Measurements from ENCODE around the gene TSFM. TPM values are rescaled to one million over a fixed set of nuclear protein-coding genes. Genes with fewer than 3 reads are reported as not detected.

Gene TSFM
- total RNA-seq, 1 experiment from 2014 or later = 58.5 TPM

DNA sequence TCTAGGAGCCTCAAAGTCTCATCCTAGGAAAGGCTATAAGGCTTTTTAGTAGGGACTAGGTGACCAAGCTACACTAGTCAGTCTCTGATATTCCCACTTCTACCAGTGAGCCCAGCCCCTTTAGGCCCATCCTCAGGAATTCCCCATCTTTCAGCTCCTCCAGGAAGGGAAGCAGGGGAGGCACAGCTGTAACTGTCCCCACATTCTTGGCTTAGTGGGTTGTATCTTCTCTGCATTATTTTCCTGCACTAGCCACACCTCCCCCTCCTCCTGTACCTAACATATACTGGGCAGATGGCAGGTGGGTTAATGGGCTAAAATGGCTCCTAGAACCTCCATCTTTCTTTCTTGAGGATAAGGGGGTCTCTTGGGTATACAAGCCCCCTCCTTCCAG is 15.3 kb upstream of the TSFM start:
- peaks cover 30% of the 10 kb centered on the region for H3K27me3 ChIP-seq (replicated peaks; ENCODE audit: insufficient read depth, low read depth, low read length, poor library complexity)
- intact Hi-C loops (cut with micrococcal nuclease; ENCODE audit: unreplicated experiment) = no loop called here

GRCh38 chr12:57767876-57768275 is 14.7 kb upstream of the TSFM start:
- POLR2A ChIA-PET (ENCODE audit: low non-redundant PET) = no interaction called here
- Histone ChIP-seq H3K27me3 (replicated peaks; ENCODE audit: insufficient read depth, low read depth, low read length, poor library complexity) (peaks cover 30% of the 10 kb centered on the region), H3K27ac (ENCODE audit: low read depth, low read length, poor library complexity, severe bottlenecking) (no peak overlapping the region), H3K4me1 (ENCODE audit: insufficient read depth, low read length, poor library complexity, severe bottlenecking) (peaks cover 31% of the 10 kb centered on the region), H3K36me3 (ENCODE audit: insufficient read depth, low read length, poor library complexity, severe bottlenecking) (peaks cover 6% of the 10 kb centered on the region), H3K4me3 (ENCODE audit: low read depth, low read length, poor library complexity, severe bottlenecking) (no peak overlapping the region), H3K9me3 (ENCODE audit: low read depth, low read length, poor library complexity, severe bottlenecking) (no peaks in the 10 kb centered on the region)
- DNase-seq (ENCODE audit: low spot score) = no peak
- intact Hi-C loops (cut with micrococcal nuclease; ENCODE audit: unreplicated experiment) = no loop called here
- BruUV-seq (replicated peaks) = no TSS peak
- CTCF ChIA-PET = interaction anchor here (0.9 kb wide), 1 partner anchor 11 kb away, joined by 3 read pairs; no protein-coding TSS in a partner anchor
- TF ChIP-seq, protein P1, sequence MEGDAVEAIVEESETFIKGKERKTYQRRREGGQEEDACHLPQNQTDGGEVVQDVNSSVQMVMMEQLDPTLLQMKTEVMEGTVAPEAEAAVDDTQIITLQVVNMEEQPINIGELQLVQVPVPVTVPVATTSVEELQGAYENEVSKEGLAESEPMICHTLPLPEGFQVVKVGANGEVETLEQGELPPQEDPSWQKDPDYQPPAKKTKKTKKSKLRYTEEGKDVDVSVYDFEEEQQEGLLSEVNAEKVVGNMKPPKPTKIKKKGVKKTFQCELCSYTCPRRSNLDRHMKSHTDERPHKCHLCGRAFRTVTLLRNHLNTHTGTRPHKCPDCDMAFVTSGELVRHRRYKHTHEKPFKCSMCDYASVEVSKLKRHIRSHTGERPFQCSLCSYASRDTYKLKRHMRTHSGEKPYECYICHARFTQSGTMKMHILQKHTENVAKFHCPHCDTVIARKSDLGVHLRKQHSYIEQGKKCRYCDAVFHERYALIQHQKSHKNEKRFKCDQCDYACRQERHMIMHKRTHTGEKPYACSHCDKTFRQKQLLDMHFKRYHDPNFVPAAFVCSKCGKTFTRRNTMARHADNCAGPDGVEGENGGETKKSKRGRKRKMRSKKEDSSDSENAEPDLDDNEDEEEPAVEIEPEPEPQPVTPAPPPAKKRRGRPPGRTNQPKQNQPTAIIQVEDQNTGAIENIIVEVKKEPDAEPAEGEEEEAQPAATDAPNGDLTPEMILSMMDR (conservative IDR thresholded peaks at IDR 0.05; ENCODE audit: low read depth, low read length) = no peak
- TF ChIP-seq EZH2 (IDR thresholded peaks at IDR 0.05; ENCODE audit: borderline replicate concordance, low read depth, low read length, poor library complexity, severe bottlenecking) = no peak

More for the DNA sequence above, 15.3 kb upstream of the TSFM start:
- TF ChIP-seq EZH2 (IDR thresholded peaks at IDR 0.05; ENCODE audit: borderline replicate concordance, low read depth, low read length, poor library complexity, severe bottlenecking) = no peak
- TF ChIP-seq, protein P1 (conservative IDR thresholded peaks at IDR 0.05; ENCODE audit: low read depth, low read length) = no peak
- Histone ChIP-seq H3K4me3 (ENCODE audit: low read depth, low read length, poor library complexity, severe bottlenecking) (no peak overlapping the region), H3K36me3 (ENCODE audit: insufficient read depth, low read length, poor library complexity, severe bottlenecking) (peaks cover 6% of the 10 kb centered on the region), H3K27ac (ENCODE audit: low read depth, low read length, poor library complexity, severe bottlenecking) (no peak overlapping the region), H3K4me1 (ENCODE audit: insufficient read depth, low read length, poor library complexity, severe bottlenecking) (peaks cover 31% of the 10 kb centered on the region), H3K9me3 (ENCODE audit: low read depth, low read length, poor library complexity, severe bottlenecking) (no peaks in the 10 kb centered on the region)
- POLR2A ChIA-PET (ENCODE audit: low non-redundant PET) = interaction anchor here (0.5 kb wide), 1 partner anchor 8 kb away, joined by 8 read pairs; no protein-coding TSS in a partner anchor
- BruUV-seq (replicated peaks) = no TSS peak
- CTCF ChIA-PET = interaction anchor here (0.9 to 2.2 kb wide), 2 partner anchors 11 kb away, joined by 3 to 10 read pairs; no protein-coding TSS in a partner anchor
- no peak for DNase-seq (ENCODE audit: low spot score)

- Histone ChIP-seq H3K9me3 (ENCODE audit: low read depth, low read length, poor library complexity, severe bottlenecking) (no peaks in the 10 kb centered on the region), H3K4me3 (ENCODE audit: low read depth, low read length, poor library complexity, severe bottlenecking) (no peak overlapping the region), H3K4me1 (ENCODE audit: insufficient read depth, low read length, poor library complexity, severe bottlenecking) (peaks cover 36% of the 10 kb centered on the region), H3K36me3 (ENCODE audit: insufficient read depth, low read length, poor library complexity, severe bottlenecking) (peaks cover 6% of the 10 kb centered on the region), H3K27me3 (replicated peaks; ENCODE audit: insufficient read depth, low read depth, low read length, poor library complexity) (peaks cover 21% of the 10 kb centered on the region), H3K27ac (ENCODE audit: low read depth, low read length, poor library complexity, severe bottlenecking) (no peak overlapping the region)
- POLR2A ChIA-PET (ENCODE audit: low non-redundant PET) = no interaction called here
- intact Hi-C loops (cut with micrococcal nuclease; ENCODE audit: unreplicated experiment) = no loop called here
- no peak for DNase-seq (ENCODE audit: low spot score)
- TF ChIP-seq EZH2 (IDR thresholded peaks at IDR 0.05; ENCODE audit: borderline replicate concordance, low read depth, low read length, poor library complexity, severe bottlenecking) = no peak
- TF ChIP-seq, protein P1 (conservative IDR thresholded peaks at IDR 0.05; ENCODE audit: low read depth, low read length) = no peak
- no TSS peak for BruUV-seq (replicated peaks)
- CTCF ChIA-PET = no interaction called here
Measured at GRCh38 chr12:57769594-57769993, 13.0 kb upstream of the TSFM start.

Measured in A673 (cell line).